ENCODE measurements around the gene UNK.
"Not testable (repeated sequence)": the region's sequence is repeated elsewhere in the genome, so short reads cannot be mapped to it uniquely, and the experiment has no call there.

UNK gene

DNA sequence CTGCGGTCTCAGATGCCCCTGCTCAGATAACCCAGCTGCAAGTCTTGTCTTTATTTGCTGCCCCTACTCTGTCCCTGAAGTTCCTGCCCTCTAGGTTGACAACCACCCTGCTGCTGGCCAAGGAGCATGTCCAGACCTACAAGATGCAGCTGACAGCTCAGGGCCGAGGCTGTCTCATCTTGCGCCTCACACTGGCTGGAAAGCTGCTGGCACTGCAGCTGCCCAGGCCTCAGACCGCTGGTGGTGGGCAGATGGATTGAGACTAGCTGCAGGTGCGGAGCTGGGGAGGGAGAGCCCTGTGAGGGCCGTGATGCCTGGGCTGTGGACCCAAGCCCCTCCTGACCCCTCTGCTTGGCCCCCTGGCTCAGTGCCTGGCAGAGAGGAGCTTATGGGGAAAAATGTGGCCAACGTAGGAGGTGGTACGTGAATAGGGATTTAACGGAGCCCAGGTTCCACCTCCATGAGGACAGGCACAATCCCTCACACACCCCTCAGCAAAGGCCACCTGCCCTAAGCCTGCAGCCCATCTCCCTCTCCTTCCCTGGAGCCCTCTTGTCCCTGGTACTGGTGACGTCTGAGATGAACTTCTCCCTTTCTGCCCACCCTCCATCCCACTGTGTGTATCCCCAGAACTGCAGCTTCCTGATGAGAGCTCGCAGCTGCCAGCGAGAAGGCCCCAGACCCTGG is 11.3 kb upstream of the UNK start:
- DNase-seq (ENCODE audit: low read depth, low spot score): no peak

DNA sequence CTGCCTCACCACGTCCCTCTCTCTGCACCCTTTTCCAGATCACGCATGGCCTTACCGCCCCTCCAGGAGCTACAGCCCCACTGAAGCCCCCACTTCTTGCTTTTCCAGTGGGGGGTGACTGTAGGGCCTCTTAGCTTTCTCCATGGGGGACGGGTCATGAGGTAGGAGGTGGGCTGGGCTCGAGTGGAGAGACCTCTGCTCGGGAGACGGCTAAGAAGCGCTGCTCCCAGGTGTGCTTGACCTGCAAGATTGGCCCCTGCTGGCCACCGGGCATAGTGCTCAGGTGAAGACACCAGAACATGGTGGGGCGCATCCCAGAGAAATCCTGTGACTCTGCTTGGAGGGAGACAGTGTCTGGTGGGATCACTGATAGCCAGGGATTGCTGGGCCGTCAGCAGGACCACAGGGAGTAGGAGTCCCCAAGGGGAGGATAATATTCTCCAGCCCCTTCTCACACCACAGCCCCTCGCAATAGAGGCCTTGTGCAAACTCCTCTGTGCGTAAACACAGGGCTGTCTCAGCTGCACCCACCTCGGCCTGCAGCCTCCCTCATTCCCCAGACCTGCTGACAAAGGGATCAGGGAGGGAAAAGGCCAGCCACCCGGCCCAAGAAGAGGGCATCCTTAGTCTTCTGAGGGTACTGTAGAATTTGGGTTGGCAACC is 10.7 kb upstream of the UNK start:
- no peak for DNase-seq (ENCODE audit: low read depth, low spot score)

DNA sequence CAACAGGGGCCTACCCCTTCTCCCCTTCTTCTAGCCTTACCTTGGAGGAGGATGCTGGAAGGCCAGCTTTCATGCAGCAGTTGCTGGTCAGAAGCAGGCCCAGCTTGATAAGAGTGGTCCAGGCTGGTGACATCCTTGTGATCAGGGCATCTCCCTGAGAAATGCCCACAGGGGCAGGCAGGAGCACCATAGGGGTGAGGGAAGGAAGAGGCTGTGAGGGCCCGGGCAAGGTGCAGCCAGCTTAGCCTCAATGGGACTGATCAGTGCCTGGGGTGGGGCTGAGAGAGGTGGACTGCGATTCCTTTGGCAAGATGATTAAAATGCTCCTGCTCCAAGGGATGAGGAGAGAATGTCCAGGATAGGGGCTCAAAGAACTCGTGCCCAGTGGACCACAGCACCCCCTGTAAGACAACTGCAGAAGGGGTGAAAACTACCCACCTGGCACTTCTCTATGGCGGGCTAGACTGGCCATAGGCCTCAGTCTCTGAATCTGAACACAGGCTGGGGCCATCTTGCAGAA is 10.1 kb upstream of the UNK start:
- DNase-seq (ENCODE audit: low read depth, low spot score): no peak

- no peak for DNase-seq (ENCODE audit: low read depth, low spot score)
These were observed 9.5 kb upstream of the UNK start for GRCh38 chr17:75774991-75775668.

DNA sequence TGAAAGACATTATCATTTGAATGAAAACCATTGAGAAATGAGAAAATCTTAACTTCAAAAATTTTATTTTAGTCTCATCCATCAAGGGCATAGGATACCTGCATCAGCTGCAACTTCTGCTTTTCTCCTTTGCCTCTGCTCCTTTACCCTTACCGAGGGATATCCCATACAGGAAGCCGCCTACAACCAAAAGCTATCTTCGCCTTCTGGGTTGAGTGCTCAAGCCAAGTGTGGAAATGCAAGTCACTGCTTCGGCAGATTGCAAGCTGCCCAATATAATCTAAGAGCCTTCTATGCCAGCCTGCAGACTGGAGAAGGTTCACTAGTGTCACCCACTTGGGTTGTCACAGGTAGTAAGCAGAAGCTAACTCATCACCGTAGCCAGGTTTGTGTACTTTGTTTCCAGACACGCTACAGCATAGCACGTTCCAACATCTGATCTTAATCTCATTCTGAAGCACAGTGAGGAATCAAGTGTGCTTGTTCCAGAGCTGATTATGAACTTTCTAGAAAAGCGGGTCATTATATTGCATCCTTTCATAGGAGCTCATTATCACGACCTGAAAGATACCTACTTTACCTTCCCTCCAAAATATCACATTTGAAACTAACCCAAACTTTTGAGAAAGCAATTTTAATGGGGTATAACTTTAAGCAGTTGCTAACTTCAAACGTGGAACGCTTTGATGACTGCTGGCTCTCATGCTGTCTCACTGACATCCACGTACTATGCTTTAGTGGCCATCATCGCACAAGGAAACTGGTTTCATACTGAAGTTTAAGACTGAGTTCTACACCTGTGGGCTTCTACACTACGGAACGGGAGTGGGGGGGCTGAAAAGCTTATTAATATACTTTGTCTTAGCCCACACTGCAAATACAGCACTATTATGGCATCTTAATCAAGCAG is 8.0 kb upstream of the UNK start:
- no peak for DNase-seq (ENCODE audit: low read depth, low spot score)

GRCh38 chr17:75777296-75777922 is 7.2 kb upstream of the UNK start:
- no peak for DNase-seq (ENCODE audit: low read depth, low spot score)

- DNase-seq (ENCODE audit: low read depth, low spot score): not testable (repeated sequence)
These were observed 6.3 kb upstream of the UNK start for GRCh38 chr17:75778066-75778860.

DNA sequence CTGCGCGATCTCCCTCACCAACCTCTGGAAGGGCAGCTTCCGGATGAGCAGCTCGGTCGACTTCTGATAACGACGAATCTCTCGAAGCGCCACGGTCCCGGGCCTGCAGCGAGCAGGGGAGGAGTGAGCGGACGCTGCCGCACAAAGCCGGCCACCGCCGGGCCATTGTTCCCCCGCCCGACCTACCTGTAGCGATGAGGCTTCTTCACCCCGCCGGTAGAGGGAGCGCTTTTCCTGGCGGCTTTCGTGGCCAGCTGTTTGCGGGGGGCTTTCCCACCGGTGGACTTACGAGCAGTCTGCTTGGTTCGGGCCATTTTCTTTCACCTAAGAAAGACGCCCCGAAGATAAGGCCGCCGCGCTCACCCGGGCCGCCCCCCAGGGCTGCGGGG is 5.8 kb upstream of the UNK start:
- DNase-seq (ENCODE audit: low read depth, low spot score): no peak

- peak; percentile 99 for DNase-seq (ENCODE audit: low read depth, low spot score)
These were observed 5.2 kb upstream of the UNK start for GRCh38 chr17:75779250-75779986.

- no peak for DNase-seq (ENCODE audit: low read depth, low spot score)
These were observed 4.4 kb upstream of the UNK start for GRCh38 chr17:75779987-75780889.

DNA sequence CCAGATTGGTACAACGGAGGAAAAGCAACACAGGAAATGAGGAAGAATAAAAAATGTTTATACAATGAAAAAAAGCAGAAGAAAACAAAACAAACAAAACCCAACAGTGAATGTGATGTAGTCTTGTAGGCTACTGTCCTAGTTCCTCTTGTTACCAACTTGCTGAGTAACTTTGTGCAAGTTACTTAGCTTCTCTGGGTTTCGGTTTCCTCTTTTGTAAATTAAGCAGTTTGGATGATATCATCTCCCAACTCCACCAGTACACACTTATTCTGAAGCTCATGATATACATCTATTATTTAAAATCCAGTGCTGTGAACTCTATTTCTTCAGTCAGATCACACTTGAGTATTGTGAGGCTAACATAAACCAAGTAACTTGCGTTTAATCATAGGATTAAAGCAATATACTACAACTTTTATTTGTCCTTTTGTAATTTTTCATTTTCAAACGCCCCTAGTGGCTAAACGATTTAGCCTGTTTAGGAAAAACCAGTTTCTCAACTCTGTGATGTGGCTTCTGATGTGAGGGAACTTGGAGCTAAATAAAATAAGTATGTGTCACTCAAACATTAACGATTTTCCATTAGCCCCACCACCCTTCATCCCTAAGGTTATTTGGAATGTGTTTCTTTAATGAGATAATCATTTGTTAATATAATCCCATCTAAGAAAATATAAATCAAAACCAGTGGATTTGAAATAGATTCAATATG is 1.4 kb upstream of the UNK start:
- no peak for DNase-seq (ENCODE audit: low read depth, low spot score)

GRCh38 chr17:75783803-75784472 is 668 bp upstream of the UNK start:
- no peak for DNase-seq (ENCODE audit: low read depth, low spot score)

- no peak for DNase-seq (ENCODE audit: low read depth, low spot score)
These were observed 647 bp downstream of the UNK start for GRCh38 chr17:75785016-75785890.

- no peak for DNase-seq (ENCODE audit: low read depth, low spot score)
These were observed 6.6 kb downstream of the UNK start for GRCh38 chr17:75791254-75791653.

GRCh38 chr17:75793460-75793859 is 8.9 kb downstream of the UNK start:
- no peak for DNase-seq (ENCODE audit: low read depth, low spot score)

GRCh38 chr17:75795820-75796607 is 11.4 kb downstream of the UNK start:
- no peak for DNase-seq (ENCODE audit: low read depth, low spot score)

All from brain pericyte (primary cell).